ENCODE data around the gene GRM3. TPM values are rescaled to one million over a fixed set of nuclear protein-coding genes. Genes with fewer than 3 reads are reported as not detected.

GRM3 gene
- total RNA-seq, 2 experiments from 2014 or later, result not detected

DNA sequence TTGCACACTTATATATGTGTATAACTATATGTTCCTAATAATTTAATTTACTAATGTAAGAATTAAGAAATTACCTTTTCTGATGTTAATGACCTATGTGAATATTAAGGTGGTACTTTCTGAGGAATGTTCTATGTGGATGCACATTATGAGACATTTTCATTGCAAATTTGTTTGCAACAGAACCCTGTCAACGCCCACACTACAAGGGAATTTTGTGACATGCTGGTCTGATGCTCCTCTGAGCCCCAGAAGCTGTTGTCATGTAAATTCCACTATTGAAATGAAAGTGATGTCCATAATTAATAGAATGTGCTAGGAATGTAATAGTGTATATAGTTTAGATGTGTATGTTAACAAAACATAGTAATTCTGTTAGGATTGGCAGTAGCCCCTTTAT is 4.5 kb downstream of the GRM3 start:
- intact Hi-C loops (cut with DNase I, micrococcal nuclease), result no loop called here
- H3K36me3 ChIP-seq (ENCODE audit: insufficient read depth, low read length), result no peaks in the 10 kb centered on the region
- H3K27ac Mint-ChIP-seq, result no peak overlapping the region

DNA sequence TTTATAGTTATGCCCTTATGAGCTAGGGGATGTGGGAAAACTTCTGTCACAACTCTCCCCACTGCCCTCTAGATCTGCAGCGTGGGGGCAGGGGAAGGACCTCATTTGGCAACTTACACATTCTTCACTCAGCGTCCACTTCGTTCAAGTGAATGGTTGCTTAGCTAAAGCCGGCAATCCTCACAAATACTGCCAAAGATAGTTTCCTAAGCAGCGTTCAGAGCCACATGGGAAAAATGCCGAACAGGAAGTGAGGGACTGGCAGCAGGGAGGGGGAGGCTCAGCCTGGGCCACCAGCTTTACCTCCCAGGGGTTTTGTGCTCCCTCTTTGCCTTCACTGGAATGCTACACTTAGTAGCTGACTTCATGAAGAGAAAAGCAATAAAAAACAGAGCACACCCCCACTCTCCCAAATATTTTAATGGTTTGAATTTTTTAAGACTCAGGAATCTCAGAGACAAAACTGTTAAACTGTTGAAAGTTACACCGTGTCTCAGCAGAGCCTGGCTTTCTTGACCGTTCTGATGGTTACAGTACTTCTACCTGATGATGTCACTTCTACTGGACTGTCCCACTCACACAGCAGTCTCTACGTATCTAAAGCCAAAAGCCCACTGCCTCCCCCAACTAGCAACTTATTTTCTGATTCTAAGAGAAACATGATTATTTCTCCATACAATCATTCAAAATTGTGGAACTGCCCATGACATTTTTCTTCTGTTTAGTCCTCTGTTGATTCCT is 10.4 kb downstream of the GRM3 start:
- H3K27ac ChIP-seq (ENCODE audit: low read depth in 1 of 2, low read length in 2 of 2), result no peak overlapping the region
- no peak for DNase-seq
- no peaks in the 10 kb centered on the region for H3K4me1 ChIP-seq (ENCODE audit: insufficient read depth, low read length)
- TF ChIP-seq, protein P1, sequence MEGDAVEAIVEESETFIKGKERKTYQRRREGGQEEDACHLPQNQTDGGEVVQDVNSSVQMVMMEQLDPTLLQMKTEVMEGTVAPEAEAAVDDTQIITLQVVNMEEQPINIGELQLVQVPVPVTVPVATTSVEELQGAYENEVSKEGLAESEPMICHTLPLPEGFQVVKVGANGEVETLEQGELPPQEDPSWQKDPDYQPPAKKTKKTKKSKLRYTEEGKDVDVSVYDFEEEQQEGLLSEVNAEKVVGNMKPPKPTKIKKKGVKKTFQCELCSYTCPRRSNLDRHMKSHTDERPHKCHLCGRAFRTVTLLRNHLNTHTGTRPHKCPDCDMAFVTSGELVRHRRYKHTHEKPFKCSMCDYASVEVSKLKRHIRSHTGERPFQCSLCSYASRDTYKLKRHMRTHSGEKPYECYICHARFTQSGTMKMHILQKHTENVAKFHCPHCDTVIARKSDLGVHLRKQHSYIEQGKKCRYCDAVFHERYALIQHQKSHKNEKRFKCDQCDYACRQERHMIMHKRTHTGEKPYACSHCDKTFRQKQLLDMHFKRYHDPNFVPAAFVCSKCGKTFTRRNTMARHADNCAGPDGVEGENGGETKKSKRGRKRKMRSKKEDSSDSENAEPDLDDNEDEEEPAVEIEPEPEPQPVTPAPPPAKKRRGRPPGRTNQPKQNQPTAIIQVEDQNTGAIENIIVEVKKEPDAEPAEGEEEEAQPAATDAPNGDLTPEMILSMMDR (IDR thresholded peaks at IDR 0.05), result no peak
- Mint-ChIP-seq H3K4me1 (ENCODE audit: low read depth) (no peaks in the 10 kb centered on the region), H3K27ac (no peak overlapping the region), H3K27me3 (no peaks in the 10 kb centered on the region), H3K36me3 (ENCODE audit: low read depth) (no peaks in the 10 kb centered on the region), H3K9me3 (no peaks in the 10 kb centered on the region), H3K4me3 (no peak overlapping the region)
- ChIA-PET CTCF (no interaction called here), POLR2A (no interaction called here)
- intact Hi-C loops (cut with DNase I, micrococcal nuclease), result no loop called here
- no peaks in the 10 kb centered on the region for H3K27me3 ChIP-seq (ENCODE audit: control insufficient read depth in 1 of 2, insufficient read depth in 2 of 2, low read length in 2 of 2)
- H3K36me3 ChIP-seq (ENCODE audit: insufficient read depth, low read length), result no peaks in the 10 kb centered on the region
- H3K9me3 ChIP-seq (ENCODE audit: control insufficient read depth in 1 of 2, insufficient read depth in 1 of 2, low read length in 2 of 2), result no peaks in the 10 kb centered on the region
- no peak for ATAC-seq (ENCODE audit: poor library complexity)
- H3K4me3 ChIP-seq (ENCODE audit: low read length), result no peak overlapping the region

More for the DNA sequence above, 4.5 kb downstream of the GRM3 start:
- POLR2A ChIA-PET, result no interaction called here
- H3K27ac ChIP-seq (ENCODE audit: low read depth in 1 of 2, low read length in 2 of 2), result no peak overlapping the region
- H3K27me3 Mint-ChIP-seq, result peaks cover 26% of the 10 kb centered on the region
- no peaks in the 10 kb centered on the region for H3K36me3 Mint-ChIP-seq (ENCODE audit: low read depth)
- peaks cover 0 to 18% of the 10 kb centered on the region in 2 experiments for H3K9me3 ChIP-seq (ENCODE audit: control insufficient read depth in 1 of 2, insufficient read depth in 1 of 2, low read length in 2 of 2)
- no peaks in the 10 kb centered on the region for H3K4me1 ChIP-seq (ENCODE audit: insufficient read depth, low read length)
- CTCF ChIA-PET, result no interaction called here
- peaks cover 14 to 24% of the 10 kb centered on the region in 2 experiments for H3K27me3 ChIP-seq (ENCODE audit: control insufficient read depth in 1 of 2, insufficient read depth in 2 of 2, low read length in 2 of 2)
- TF ChIP-seq, protein P1 (IDR thresholded peaks at IDR 0.05), result no peak
- no peaks in the 10 kb centered on the region for H3K4me1 Mint-ChIP-seq (ENCODE audit: low read depth)
- DNase-seq (no peak), ATAC-seq (ENCODE audit: poor library complexity) (no peak)
- no peak overlapping the region for H3K4me3 Mint-ChIP-seq
- no peak overlapping the region for H3K4me3 ChIP-seq (ENCODE audit: low read length)
- no peaks in the 10 kb centered on the region for H3K9me3 Mint-ChIP-seq

DNA sequence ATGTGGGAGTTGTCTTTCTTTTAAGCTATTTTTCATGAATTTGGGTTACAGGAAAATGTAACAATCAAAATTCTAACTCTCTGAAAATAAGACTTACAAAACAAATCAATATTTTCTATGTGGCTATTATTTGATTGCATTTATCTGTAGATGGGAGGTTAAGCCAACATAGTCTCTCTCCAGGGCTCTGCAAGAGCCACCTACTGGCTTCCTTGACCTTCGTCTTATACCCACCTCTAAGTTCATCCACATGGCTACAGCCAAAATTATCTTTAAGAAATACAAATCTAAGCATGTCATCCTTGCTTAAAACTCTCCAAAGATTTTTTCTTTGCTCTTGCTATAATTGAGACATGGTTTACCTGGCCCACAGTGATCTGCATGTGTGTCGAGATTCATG is 14.2 kb downstream of the GRM3 start:
- no peaks in the 10 kb centered on the region for H3K36me3 Mint-ChIP-seq (ENCODE audit: low read depth)
- no peak overlapping the region for H3K4me3 Mint-ChIP-seq
- ChIA-PET POLR2A (no interaction called here), CTCF (no interaction called here)
- Histone ChIP-seq H3K4me3 (ENCODE audit: low read length) (no peak overlapping the region), H3K27ac (ENCODE audit: low read depth in 1 of 2, low read length in 2 of 2) (no peak overlapping the region), H3K4me1 (ENCODE audit: insufficient read depth, low read length) (no peaks in the 10 kb centered on the region), H3K36me3 (ENCODE audit: insufficient read depth, low read length) (no peaks in the 10 kb centered on the region), H3K27me3 (ENCODE audit: control insufficient read depth in 1 of 2, insufficient read depth in 2 of 2, low read length in 2 of 2) (no peaks in the 10 kb centered on the region), H3K9me3 (ENCODE audit: control insufficient read depth in 1 of 2, insufficient read depth in 1 of 2, low read length in 2 of 2) (no peaks in the 10 kb centered on the region)
- H3K27ac Mint-ChIP-seq, result no peak overlapping the region
- no peaks in the 10 kb centered on the region for H3K9me3 Mint-ChIP-seq
- H3K27me3 Mint-ChIP-seq, result no peaks in the 10 kb centered on the region
- TF ChIP-seq, protein P1 (IDR thresholded peaks at IDR 0.05), result no peak
- no peak for DNase-seq
- no peaks in the 10 kb centered on the region for H3K4me1 Mint-ChIP-seq (ENCODE audit: low read depth)
- no peak for ATAC-seq (ENCODE audit: poor library complexity)
- intact Hi-C loops (cut with DNase I, micrococcal nuclease), result no loop called here

Data from CD4-positive, alpha-beta T cell (primary cell).